Epithelial cell of esophagus (primary cell): ENCODE data around the gene LRRC66.

Source experiments
- DNase-seq: peaks from one replicate; pipeline ENCODE4 v3.0.0; 2010; ENCODE audit warnings: low read depth
- H3K4me3 ChIP-seq: 2 replicates; pipeline ENCODE4 v1.5.1; 2011; ENCODE audit warnings: mild to moderate bottlenecking, low read length, control low read depth
- CTCF ChIP-seq: IDR thresholded peaks from 2 replicates; pipeline ENCODE4 v1.5.1; 2011; ENCODE audit warnings: low read depth, mild to moderate bottlenecking, low read length, control low read depth, inconsistent platforms; ENCODE audit not compliant: insufficient read depth; ENCODE audit errors: missing control alignments

The LRRC66 gene

GRCh38 chr4:51958199-51958968 is 61.8 kb downstream of the LRRC66 start:
- H3K4me3 ChIP-seq, result no peak overlapping the region
- no peak for DNase-seq
- no peak for TF ChIP-seq CTCF
